Measurements from ENCODE around the gene SFXN3.

GRCh38 chr10:100987685-100988049 lies 43.4 kb upstream of the SFXN3 start:
- TF ChIP-seq CTCF (IDR thresholded peaks at IDR 0.05; ENCODE audit: poor library complexity) (no peak), EZH2 (IDR thresholded peaks at IDR 0.05; ENCODE audit: borderline replicate concordance) (no peak), EZH2phosphoT487 (IDR thresholded peaks at IDR 0.05; ENCODE audit: low read depth, severe bottlenecking, unreplicated experiment) (no peak)
